Fibroblast of lung (primary cell): ENCODE results near the gene MMP20.

Experiments
- EZH2 ChIP-seq: IDR thresholded peaks from 2 replicates; pipeline ENCODE4 v1.5.1; 2012; ENCODE audit warnings: low read length, control low read depth, mild to moderate bottlenecking; ENCODE audit errors: missing control alignments
- TF ChIP-seq, protein P1 (sequence below), 2 donors: IDR thresholded peaks in 1 of 2; conservative IDR thresholded peaks in 1 of 2; 1 replicate in 1 of 2; 2 replicates in 1 of 2; pipeline ENCODE4 v1.5.1; 2011 to 2012; ENCODE audit warnings: low read length in 2 of 2, control low read depth in 1 of 2, inconsistent platforms in 1 of 2, low read depth in 1 of 2, mild to moderate bottlenecking in 1 of 2

- no peak for TF ChIP-seq EZH2
- TF ChIP-seq, protein P1, sequence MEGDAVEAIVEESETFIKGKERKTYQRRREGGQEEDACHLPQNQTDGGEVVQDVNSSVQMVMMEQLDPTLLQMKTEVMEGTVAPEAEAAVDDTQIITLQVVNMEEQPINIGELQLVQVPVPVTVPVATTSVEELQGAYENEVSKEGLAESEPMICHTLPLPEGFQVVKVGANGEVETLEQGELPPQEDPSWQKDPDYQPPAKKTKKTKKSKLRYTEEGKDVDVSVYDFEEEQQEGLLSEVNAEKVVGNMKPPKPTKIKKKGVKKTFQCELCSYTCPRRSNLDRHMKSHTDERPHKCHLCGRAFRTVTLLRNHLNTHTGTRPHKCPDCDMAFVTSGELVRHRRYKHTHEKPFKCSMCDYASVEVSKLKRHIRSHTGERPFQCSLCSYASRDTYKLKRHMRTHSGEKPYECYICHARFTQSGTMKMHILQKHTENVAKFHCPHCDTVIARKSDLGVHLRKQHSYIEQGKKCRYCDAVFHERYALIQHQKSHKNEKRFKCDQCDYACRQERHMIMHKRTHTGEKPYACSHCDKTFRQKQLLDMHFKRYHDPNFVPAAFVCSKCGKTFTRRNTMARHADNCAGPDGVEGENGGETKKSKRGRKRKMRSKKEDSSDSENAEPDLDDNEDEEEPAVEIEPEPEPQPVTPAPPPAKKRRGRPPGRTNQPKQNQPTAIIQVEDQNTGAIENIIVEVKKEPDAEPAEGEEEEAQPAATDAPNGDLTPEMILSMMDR (conservative IDR thresholded peaks at IDR 0.05 in 1 of 2, IDR thresholded peaks at IDR 0.05 in 1 of 2; ENCODE audit: low read depth in 1 of 2, low read length in 2 of 2), result no peak
These were observed 24.5 kb downstream of the MMP20 start for GRCh38 chr11:102600666-102601065.
